HG02798 (cell line): ENCODE results near the gene NDUFAF8.

Experiments
- ATAC-seq: cut with Tn5 transposase; IDR thresholded peaks from one replicate; pipeline ENCODE4 v1.9.1; 2021; ENCODE audit warnings: mild to moderate bottlenecking; ENCODE audit not compliant: unreplicated experiment, poor library complexity

Gene NDUFAF8

GRCh38 chr17:81200201-81200600, 38.9 kb upstream of the NDUFAF8 start:
- no peak for ATAC-seq

GRCh38 chr17:81200695-81201580, 38.2 kb upstream of the NDUFAF8 start:
- ATAC-seq, result no peak

- no peak for ATAC-seq
Measured at GRCh38 chr17:81202318-81202717, 36.8 kb upstream of the NDUFAF8 start.

GRCh38 chr17:81203136-81203535, 36.0 kb upstream of the NDUFAF8 start:
- no peak for ATAC-seq

- no peak for ATAC-seq
Measured at GRCh38 chr17:81204578-81204977, 34.5 kb upstream of the NDUFAF8 start.

- ATAC-seq, result no peak
Measured at GRCh38 chr17:81206166-81206565, 33.0 kb upstream of the NDUFAF8 start.

GRCh38 chr17:81206657-81207056, 32.5 kb upstream of the NDUFAF8 start:
- no peak for ATAC-seq

GRCh38 chr17:81207610-81208581, 31.2 kb upstream of the NDUFAF8 start:
- no peak for ATAC-seq

GRCh38 chr17:81208651-81209050, 30.5 kb upstream of the NDUFAF8 start:
- ATAC-seq, result no peak

GRCh38 chr17:81209141-81209540, 30.0 kb upstream of the NDUFAF8 start:
- no peak for ATAC-seq

GRCh38 chr17:81210466-81210865, 28.7 kb upstream of the NDUFAF8 start:
- no peak for ATAC-seq

GRCh38 chr17:81210868-81211267, 28.2 kb upstream of the NDUFAF8 start:
- ATAC-seq, result no peak

GRCh38 chr17:81212365-81212764, 26.8 kb upstream of the NDUFAF8 start:
- ATAC-seq, result no peak

GRCh38 chr17:81213978-81214377, 25.1 kb upstream of the NDUFAF8 start:
- no peak for ATAC-seq

- no peak for ATAC-seq
Measured at GRCh38 chr17:81217491-81217890, 21.6 kb upstream of the NDUFAF8 start.

GRCh38 chr17:81218459-81218858, 20.7 kb upstream of the NDUFAF8 start:
- no peak for ATAC-seq

GRCh38 chr17:81218991-81219390, 20.1 kb upstream of the NDUFAF8 start:
- ATAC-seq, result no peak

- no peak for ATAC-seq
Measured at GRCh38 chr17:81219476-81220180, 19.5 kb upstream of the NDUFAF8 start.

GRCh38 chr17:81221371-81221841, 17.7 kb upstream of the NDUFAF8 start:
- no peak for ATAC-seq

GRCh38 chr17:81221842-81222619, 17.1 kb upstream of the NDUFAF8 start:
- ATAC-seq, result no peak
